Body of pancreas (tissue), 4 donors: ENCODE results near the gene KCNMB2. TPM values are rescaled to one million over a fixed set of nuclear protein-coding genes. Genes with fewer than 3 reads are reported as not detected.

Experiments
- ATAC-seq: fragments of 150-250 bp; one replicate; pipeline ENCODE4 v1.9.1; 2016
- DNase-seq, 4 donors: peaks; one replicate each; pipeline ENCODE4 v3.0.0-alpha.2; 2019
- H3K27ac ChIP-seq, 4 donors: fragments of 200-600 bp; sonication (generic); 1 replicate in 3 of 4; 2 replicates in 1 of 4; pipeline versions ENCODE4 v1.5.1 to v1.6.1; 2016 to 2019; ENCODE audit warnings: mild to moderate bottlenecking in 1 of 4, mixed read lengths in 1 of 4, moderate library complexity in 1 of 4
- H3K27me3 ChIP-seq, 2 donors: fragments of 200-600 bp; sonication (generic); one replicate each; pipeline ENCODE4 v1.6.0; 2016; ENCODE audit warnings: mild to moderate bottlenecking in 1 of 2
- H3K36me3 ChIP-seq, 2 donors: fragments of 200-600 bp; sonication (generic); replicated peaks in 1 of 2; 2 replicates each; pipeline ENCODE4 v1.5.1; 2016; ENCODE audit warnings: low read depth in 2 of 2; ENCODE audit not compliant: insufficient read depth in 1 of 2
- H3K4me1 ChIP-seq: fragments of 200-600 bp; sonication (generic); one replicate; pipeline ENCODE4 v1.6.0; 2016
- H3K4me3 ChIP-seq, 2 donors: fragments of 200-600 bp; sonication (generic); 1 replicate in 1 of 2; 2 replicates in 1 of 2; pipeline ENCODE4 v1.5.1; 2016 to 2019
- H3K9me3 ChIP-seq, 3 donors: fragments of 200-600 bp; sonication (generic); 1 replicate in 2 of 3; 2 replicates in 1 of 3; pipeline ENCODE4 v1.5.1; 2016
- POLR2A ChIP-seq, 3 donors: fragments of 450-650 bp; IDR thresholded peaks; one replicate each; pipeline ENCODE4 v1.6.1; 2016; ENCODE audit warnings: antibody characterized with exemption in 3 of 3, mild to moderate bottlenecking in 2 of 3
- WGBS, 2 donors: methylation state at CpG; one replicate each; pipeline ENCODE4 v1.1.5; 2017; 5-methylcytosine and 5-hydroxymethylcytosine counted together
- intact Hi-C: fragments of 100-400 bp; cut with DNase I; formaldehyde crosslinking; loops from one replicate; pipeline ENCODE4 v1.15.1; 2023
- total RNA-seq, 2 donors: library from RNA; depleted of rRNA; stranded (reverse); fragments of >200 nt; gene quantifications; one replicate each; pipeline ENCODE4 v1.1.0, GENCODE V29; 2016
- TF ChIP-seq, protein P1 (sequence below), 7 experiments: fragments of 450-650 bp in 4 of 7; fragments of 200-600 bp in 3 of 7; sonication (generic) in 3 of 7; IDR thresholded peaks; one replicate each; pipeline ENCODE4 v1.5.1; 2016 to 2019; ENCODE audit warnings: antibody characterized with exemption in 7 of 7

Gene KCNMB2
- total RNA-seq, 2 donors from 2014 or later, result 2.3 TPM; not detected in 1

DNA sequence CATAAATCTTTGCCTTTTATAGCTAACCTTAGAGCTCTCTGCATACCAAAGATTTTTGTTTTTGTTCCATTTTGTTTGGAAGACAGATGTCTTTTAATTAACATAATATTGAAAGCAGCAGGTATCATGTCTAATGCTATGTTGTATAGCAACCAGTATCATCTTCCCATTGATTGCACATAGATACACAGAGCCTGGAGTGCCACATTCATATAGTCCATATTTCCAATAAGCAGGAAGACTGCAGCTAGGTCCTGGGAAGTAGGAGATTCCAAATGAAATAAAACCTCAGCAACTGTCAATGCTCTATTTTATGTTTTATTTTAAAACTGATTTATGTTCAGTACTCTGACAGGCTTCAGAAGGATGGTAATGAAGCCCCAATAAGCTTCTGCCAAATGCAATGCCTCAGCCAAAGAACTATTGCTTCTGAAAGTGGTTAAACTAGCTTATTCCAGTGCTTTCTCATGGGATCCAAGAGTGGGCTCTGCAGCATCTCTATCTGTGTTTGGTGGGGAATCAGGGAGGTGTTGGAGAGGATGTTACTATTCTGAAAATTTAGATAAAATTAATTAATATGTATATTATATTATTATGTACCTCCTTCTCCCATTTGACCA is 6.5 kb upstream of the KCNMB2 start:
- intact Hi-C loops, result no loop called here
- H3K9me3 ChIP-seq, result no peaks in the 10 kb centered on the region
- no peak for TF ChIP-seq POLR2A (IDR thresholded peaks at IDR 0.05)
- TF ChIP-seq, protein P1, sequence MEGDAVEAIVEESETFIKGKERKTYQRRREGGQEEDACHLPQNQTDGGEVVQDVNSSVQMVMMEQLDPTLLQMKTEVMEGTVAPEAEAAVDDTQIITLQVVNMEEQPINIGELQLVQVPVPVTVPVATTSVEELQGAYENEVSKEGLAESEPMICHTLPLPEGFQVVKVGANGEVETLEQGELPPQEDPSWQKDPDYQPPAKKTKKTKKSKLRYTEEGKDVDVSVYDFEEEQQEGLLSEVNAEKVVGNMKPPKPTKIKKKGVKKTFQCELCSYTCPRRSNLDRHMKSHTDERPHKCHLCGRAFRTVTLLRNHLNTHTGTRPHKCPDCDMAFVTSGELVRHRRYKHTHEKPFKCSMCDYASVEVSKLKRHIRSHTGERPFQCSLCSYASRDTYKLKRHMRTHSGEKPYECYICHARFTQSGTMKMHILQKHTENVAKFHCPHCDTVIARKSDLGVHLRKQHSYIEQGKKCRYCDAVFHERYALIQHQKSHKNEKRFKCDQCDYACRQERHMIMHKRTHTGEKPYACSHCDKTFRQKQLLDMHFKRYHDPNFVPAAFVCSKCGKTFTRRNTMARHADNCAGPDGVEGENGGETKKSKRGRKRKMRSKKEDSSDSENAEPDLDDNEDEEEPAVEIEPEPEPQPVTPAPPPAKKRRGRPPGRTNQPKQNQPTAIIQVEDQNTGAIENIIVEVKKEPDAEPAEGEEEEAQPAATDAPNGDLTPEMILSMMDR (IDR thresholded peaks at IDR 0.05), result no peak
- ATAC-seq (no peak), DNase-seq (no peak)
- H3K36me3 ChIP-seq, result no peaks in the 10 kb centered on the region
- no peak overlapping the region for H3K27ac ChIP-seq
- no peak overlapping the region for H3K4me3 ChIP-seq
- H3K27me3 ChIP-seq, result no peaks in the 10 kb centered on the region
- no peaks in the 10 kb centered on the region for H3K4me1 ChIP-seq

DNA sequence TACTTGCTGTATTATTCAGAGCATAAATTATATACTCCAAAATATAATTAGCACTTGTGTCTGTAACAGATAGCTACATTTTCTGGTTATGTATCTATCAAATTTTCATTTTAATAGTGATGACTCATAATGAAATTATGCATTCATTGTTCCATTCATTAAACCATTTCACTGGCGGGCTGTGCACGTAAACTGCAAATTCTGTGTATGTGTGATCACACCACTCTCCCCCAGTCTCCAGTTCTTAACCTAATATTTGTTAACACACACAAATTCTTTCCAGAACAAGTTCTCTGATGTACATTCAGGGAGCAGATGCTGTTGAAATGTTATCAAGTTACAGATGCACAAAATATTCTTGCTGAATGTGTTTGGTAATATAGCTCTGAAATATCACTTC is 3.8 kb upstream of the KCNMB2 start:
- H3K4me1 ChIP-seq, result peaks cover 10% of the 10 kb centered on the region
- no peaks in the 10 kb centered on the region for H3K9me3 ChIP-seq
- WGBS, 2 donors, result 78 to 80% methylated on average over 2 of the region's 2 CpGs
- DNase-seq (no peak), ATAC-seq (no peak)
- H3K27ac ChIP-seq, result no peak overlapping the region
- no peaks in the 10 kb centered on the region for H3K36me3 ChIP-seq
- no peak for TF ChIP-seq POLR2A (IDR thresholded peaks at IDR 0.05)
- TF ChIP-seq, protein P1 (IDR thresholded peaks at IDR 0.05), result no peak
- intact Hi-C loops, result no loop called here
- no peaks in the 10 kb centered on the region for H3K27me3 ChIP-seq
- H3K4me3 ChIP-seq, result no peak overlapping the region

DNA sequence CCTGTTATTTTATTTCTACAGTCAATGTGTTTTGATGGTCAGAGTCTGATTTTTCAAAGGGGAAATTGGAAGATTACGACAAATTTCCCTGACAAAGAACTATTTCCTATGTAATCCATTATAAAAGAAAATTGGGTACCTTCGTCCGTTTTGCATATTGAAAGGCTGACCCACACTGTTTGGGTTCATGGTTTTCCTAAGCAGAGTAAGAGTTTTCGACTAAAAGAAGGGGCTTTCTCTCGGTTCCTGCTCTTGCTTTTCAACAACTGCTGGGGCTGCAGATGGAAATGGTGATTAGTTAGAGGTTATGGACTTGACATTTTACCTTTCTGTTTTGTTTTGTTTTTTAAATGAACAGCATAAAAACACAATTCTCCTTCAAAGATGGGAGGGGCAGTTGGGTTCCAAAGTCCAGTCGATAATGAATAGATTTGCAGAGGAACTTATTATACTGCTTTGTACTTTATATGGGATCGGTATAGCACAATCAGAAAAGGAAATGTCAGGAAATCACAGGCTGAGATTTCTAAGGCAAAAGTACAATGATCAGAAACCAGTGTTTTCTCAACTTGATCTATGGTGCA is 978 bp downstream of the KCNMB2 start:
- Histone ChIP-seq H3K27me3 (no peaks in the 10 kb centered on the region), H3K9me3 (no peaks in the 10 kb centered on the region), H3K27ac (no peak overlapping the region), H3K36me3 (no peaks in the 10 kb centered on the region), H3K4me1 (peaks cover 10% of the 10 kb centered on the region), H3K4me3 (no peak overlapping the region)
- TF ChIP-seq, protein P1 (IDR thresholded peaks at IDR 0.05), result no peak
- TF ChIP-seq POLR2A (IDR thresholded peaks at IDR 0.05), result no peak
- intact Hi-C loops, result no loop called here
- 29 to 35% methylated on average over 7 of the region's 7 CpGs for WGBS, 2 donors
- ATAC-seq, result no peak
- no peak for DNase-seq

DNA sequence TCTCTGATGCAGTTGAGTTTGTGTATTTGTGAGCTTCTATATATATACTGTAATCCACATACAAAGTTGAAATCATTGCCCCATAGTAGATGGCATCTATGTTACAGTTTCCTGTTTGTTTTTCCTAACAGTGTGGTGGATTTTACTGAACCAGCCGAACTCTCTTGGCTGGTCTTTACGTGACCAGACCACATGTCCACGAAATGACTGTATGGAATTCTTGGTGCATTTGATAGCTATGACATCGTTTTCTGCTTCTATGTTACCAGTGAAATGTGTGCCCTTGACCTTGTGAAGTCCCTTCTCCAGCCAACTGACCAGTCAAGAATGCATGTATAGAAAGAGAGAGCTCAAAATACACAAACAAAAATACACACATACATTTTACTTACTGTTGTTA is 1.8 kb downstream of the KCNMB2 start:
- H3K9me3 ChIP-seq, result no peaks in the 10 kb centered on the region

More for the DNA sequence above, 1.8 kb downstream of the KCNMB2 start:
- ATAC-seq, result no peak
- Histone ChIP-seq H3K4me1 (peaks cover 10% of the 10 kb centered on the region), H3K27me3 (no peaks in the 10 kb centered on the region), H3K36me3 (no peaks in the 10 kb centered on the region), H3K4me3 (no peak overlapping the region), H3K27ac (no peak overlapping the region)
- intact Hi-C loops, result no loop called here
- DNase-seq, result no peak
- TF ChIP-seq, protein P1 (IDR thresholded peaks at IDR 0.05), result no peak
- WGBS, 2 donors, result 46 to 50% methylated on average over 4 of the region's 4 CpGs
